Heart left ventricle (tissue), 16 donors: ENCODE measurements around the gene ATP9A. TPM values are rescaled to one million over a fixed set of nuclear protein-coding genes. Genes with fewer than 3 reads are reported as not detected.

ENCODE experiments used
- ATAC-seq, 4 donors: fragments of 200-7000 bp; cut with Tn5 transposase; one replicate each; pipeline ENCODE4 v1.9.1; 2020 to 2022; ENCODE audit warnings: moderate library complexity in 4 of 4, mild to moderate bottlenecking in 3 of 4, moderate number of reproducible peaks in 1 of 4
- DNase-seq, 5 donors: peaks; one replicate each; pipeline ENCODE4 v3.0.0-alpha.2; 2020
- H3K27ac ChIP-seq, 12 donors: fragments of 200-600 bp; sonication (generic) in 4 of 12; one replicate each; pipeline versions ENCODE4 v1.5.0 to v1.8.0; 2016 to 2022; ENCODE audit warnings: mild to moderate bottlenecking in 2 of 12
- H3K27me3 ChIP-seq, 9 donors: fragments of 200-600 bp; sonication (generic) in 2 of 9; one replicate each; pipeline versions ENCODE4 v1.5.1 to v1.8.0; 2016 to 2022; ENCODE audit warnings: mild to moderate bottlenecking in 3 of 9
- H3K36me3 ChIP-seq, 9 donors: fragments of 200-600 bp; sonication (generic) in 2 of 9; one replicate each; pipeline versions ENCODE4 v1.5.0 to v1.8.0; 2018 to 2022; ENCODE audit warnings: mild to moderate bottlenecking in 2 of 9
- H3K4me1 ChIP-seq, 12 donors: fragments of 200-600 bp; sonication (generic) in 4 of 12; one replicate each; pipeline versions ENCODE4 v1.5.0 to v1.8.0; 2016 to 2022; ENCODE audit warnings: mild to moderate bottlenecking in 3 of 12
- H3K4me3 ChIP-seq, 12 donors: fragments of 200-600 bp; sonication (generic) in 4 of 12; one replicate each; pipeline versions ENCODE4 v1.5.0 to v1.8.0; 2017 to 2022; ENCODE audit warnings: mild to moderate bottlenecking in 9 of 12, moderate library complexity in 4 of 12
- H3K9me3 ChIP-seq, 12 donors: fragments of 200-600 bp; sonication (generic) in 4 of 12; one replicate each; pipeline versions ENCODE4 v1.5.0 to v1.8.0; 2016 to 2022; ENCODE audit warnings: mild to moderate bottlenecking in 1 of 12
- CTCF ChIP-seq, 12 donors: fragments of 200-600 bp; sonication (generic) in 4 of 12; IDR thresholded peaks; one replicate each; pipeline versions ENCODE4 v1.5.0 to v1.8.0; 2018 to 2022; ENCODE audit warnings: antibody characterized with exemption in 12 of 12, mild to moderate bottlenecking in 5 of 12
- POLR2A ChIP-seq, 2 donors: fragments of 450-650 bp; IDR thresholded peaks; one replicate each; pipeline ENCODE4 v1.6.1; 2017; ENCODE audit warnings: antibody characterized with exemption in 2 of 2, mild to moderate bottlenecking in 2 of 2, moderate library complexity in 2 of 2
- WGBS, 4 donors: extraction: QIAGEN DNeasy Blood & Tissue Kit in 2 of 4; methylation state at CpG; one replicate each; pipeline versions ENCODE4 v1.1.5 to v1.1.7; 2013 to 2018; 5-methylcytosine and 5-hydroxymethylcytosine counted together
- intact Hi-C, 10 donors: fragments of 100-400 bp; cut with DNase I; formaldehyde crosslinking; loops; one replicate each; pipeline versions ENCODE4 v1.11.1 to v1.14.2; 2022
- polyA plus RNA-seq, 2 donors: library from polyadenylated mRNA; stranded (reverse); fragments of 200-250 nt; gene quantifications; one replicate each; pipeline ENCODE4 v1.2.3, GENCODE V29; 2013
- total RNA-seq, 9 donors: library from RNA; depleted of rRNA in 2 of 9; stranded (reverse); fragments of >200 nt in 2 of 9; fragmentation: NEBNext Ultra II Directional in 3 of 9; extraction: Animal tissue kit (Norgen Biotek cat#: 25700) in 3 of 9; gene quantifications; one replicate each; pipeline versions ENCODE4 v1.1.0 to v1.2.4, GENCODE V29; 2016 to 2023
- donor health status: ischemic (EF 13 %, LVEDD 7.1; RV severe dilation, severe dysfunction).
- donor health status: healthy with polysubstance abuse.
- donor health status: DM: no; HTN: yes; CAD: no.
- donor health status: DM: no; HTN: no; CAD: no.
- donor health status: ischemic (EF 25% LVEDD 6.9; RV normal size, moderate dysfunction).
- donor health status: ischemic (EF 25% LVEDD 5.7; RV mildly dilated, moderate dysfunction).
- donor health status: healthy.
- donor health status: DM: yes; HTN: yes; CAD: no.
- donor health status: ischemic (EF 35%, LVEDD 5.7; RV mildly dilated, moderate dysfunction).
- donor health status: nonischemic (EF 11% LVEDD 7.7; RV severe dilation, severe dysfunction).
- donor health status: DM: yes; HTN: yes; CAD: no.
- donor health status: PGD.
- donor health status: ischemic (EF 29% LVEDD 5.4; RV normal size, mild dysfunction).
- donor health status: nonischemic (EF 23%, LVEDD 6.1; RV moderate dilation, normal function).

The ATP9A gene
- total and polyA plus RNA-seq, 11 donors = 4.4 to 36.4 (median 27.6) TPM

DNA sequence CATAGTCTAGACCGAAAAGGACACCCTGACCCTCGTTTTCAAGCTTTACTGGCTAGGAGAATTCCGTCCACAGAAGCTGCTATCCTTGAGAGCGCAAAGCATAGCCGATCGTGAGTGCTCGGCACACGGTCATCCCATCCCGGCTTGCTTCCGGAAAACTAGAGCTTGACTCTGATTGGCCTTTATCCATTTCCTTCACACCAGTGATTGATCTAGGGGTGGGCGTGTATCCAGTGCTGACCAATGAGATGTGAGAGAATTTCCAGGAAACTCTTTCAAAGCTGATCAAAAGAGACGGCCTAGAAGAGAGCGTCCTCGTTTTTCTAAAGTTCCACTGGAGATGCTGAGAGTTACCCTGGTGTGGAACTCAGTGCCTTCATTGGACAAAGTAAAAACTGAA lies 184.7 kb downstream of the ATP9A start:
- intact Hi-C loops = loop anchor here in 1 of 10 donors (10.0 kb wide), 1 partner anchor 89 kb away; no protein-coding TSS in a partner anchor
- WGBS, 4 donors = 93 to 98% (median 95%) methylated on average over 14 of the region's 14 CpGs
- DNase-seq = no peak
- Histone ChIP-seq H3K27me3 (no peaks in the 10 kb centered on the region), H3K4me3 (no peak overlapping the region), H3K4me1 (no peaks in the 10 kb centered on the region), H3K9me3 (no peaks in the 10 kb centered on the region), H3K36me3 (no peaks in the 10 kb centered on the region), H3K27ac (no peak overlapping the region)
- no peak for ATAC-seq
- TF ChIP-seq CTCF (IDR thresholded peaks at IDR 0.05) (no peak), POLR2A (IDR thresholded peaks at IDR 0.05) (no peak)

GRCh38 chr20:51583073-51583472 lies 185.1 kb downstream of the ATP9A start:
- no peaks in the 10 kb centered on the region for H3K4me1 ChIP-seq
- intact Hi-C loops = loop anchor here in 1 of 10 donors (10.0 kb wide), 1 partner anchor 88 kb away; no protein-coding TSS in a partner anchor
- no peaks in the 10 kb centered on the region for H3K36me3 ChIP-seq
- no peak overlapping the region for H3K4me3 ChIP-seq
- 94 to 95% (median 95%) methylated on average over 13 of the region's 13 CpGs for WGBS, 4 donors
- TF ChIP-seq POLR2A (IDR thresholded peaks at IDR 0.05) = no peak
- no peak for TF ChIP-seq CTCF (IDR thresholded peaks at IDR 0.05)
- no peaks in the 10 kb centered on the region for H3K9me3 ChIP-seq
- no peak overlapping the region for H3K27ac ChIP-seq
- ATAC-seq (no peak), DNase-seq (no peak)
- no peaks in the 10 kb centered on the region for H3K27me3 ChIP-seq

DNA sequence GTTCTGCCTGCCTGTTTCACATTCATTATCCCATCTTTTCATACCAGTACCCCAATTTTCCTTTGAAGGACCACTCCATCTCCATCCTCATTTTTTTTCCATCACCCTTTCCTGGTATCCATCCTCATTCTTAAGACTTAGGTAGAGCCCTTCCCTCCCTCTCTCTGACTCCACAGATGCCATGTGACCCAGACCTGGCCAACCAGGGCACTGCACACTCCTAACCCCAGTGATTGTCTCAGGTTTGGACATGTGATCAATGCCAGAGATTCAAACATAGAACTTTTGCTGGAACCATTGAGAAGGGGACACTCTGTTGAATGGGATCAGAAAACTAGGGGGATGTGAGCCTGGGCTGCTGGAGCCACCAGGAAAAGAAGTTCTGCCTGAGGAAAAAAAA lies 186.6 kb downstream of the ATP9A start:
- DNase-seq (no peak), ATAC-seq (no peak)
- intact Hi-C loops = loop anchor here in 1 of 10 donors (10.0 kb wide), 1 partner anchor 87 kb away; no protein-coding TSS in a partner anchor
- Histone ChIP-seq H3K4me3 (no peak overlapping the region), H3K27me3 (no peaks in the 10 kb centered on the region), H3K9me3 (no peaks in the 10 kb centered on the region), H3K27ac (no peak overlapping the region), H3K36me3 (no peaks in the 10 kb centered on the region), H3K4me1 (no peaks in the 10 kb centered on the region)
- TF ChIP-seq POLR2A (IDR thresholded peaks at IDR 0.05) (no peak), CTCF (IDR thresholded peaks at IDR 0.05) (no peak)

- DNase-seq = no peak
- WGBS, 4 donors = 81 to 89% (median 86%) methylated on average over 8 of the region's 8 CpGs
Measured at GRCh38 chr20:51579137-51579536, 189.1 kb downstream of the ATP9A start.

More at GRCh38 chr20:51579137-51579536, 189.1 kb downstream of the ATP9A start:
- intact Hi-C loops = no loop called here
- TF ChIP-seq CTCF (IDR thresholded peaks at IDR 0.05) (no peak), POLR2A (IDR thresholded peaks at IDR 0.05) (no peak)
- H3K36me3 ChIP-seq = no peaks in the 10 kb centered on the region
- H3K27ac ChIP-seq = no peak overlapping the region
- no peaks in the 10 kb centered on the region for H3K4me1 ChIP-seq
- no peaks in the 10 kb centered on the region for H3K27me3 ChIP-seq
- H3K9me3 ChIP-seq = peaks cover 0 to 8% (median 0%) of the 10 kb centered on the region in 12 donors
- H3K4me3 ChIP-seq = no peak overlapping the region
- no peak for ATAC-seq
